Activated CD8-positive, alpha-beta T cell treated with anti-CD3 and anti-CD28 coated beads for 36 hours (primary cell): Measurements from ENCODE around the gene HMX1. TPM values are rescaled to one million over a fixed set of nuclear protein-coding genes. Genes with fewer than 3 reads are reported as not detected.

Experiments
- ATAC-seq: fragments of 200-7000 bp; cut with Tn5 transposase; one replicate; pipeline ENCODE4 v1.10.0; 2021; ENCODE audit warnings: mild to moderate bottlenecking, moderate library complexity
- CTCF ChIA-PET: fragments of 350-600 bp; sonication (Branson Sonifier 250); formaldehyde crosslinking; loops from one replicate; lab custom pipeline; 2021; ENCODE audit warnings: antibody characterized with exemption; lab: Charles Lee
- POLR2A ChIA-PET: fragments of 350-600 bp; sonication (Branson Sonifier 250); formaldehyde crosslinking; loops from one replicate; lab custom pipeline; 2021; ENCODE audit warnings: antibody characterized with exemption; lab: Charles Lee
- DNase-seq: peaks from one replicate; pipeline ENCODE4 v3.0.0-alpha.2; 2020
- H3K27ac Mint-ChIP-seq: one replicate; pipeline ENCODE4 v1.8.0; 2021; ENCODE audit warnings: mild to moderate bottlenecking, mixed read lengths
- H3K27me3 Mint-ChIP-seq: one replicate; pipeline ENCODE4 v1.8.0; 2021; ENCODE audit warnings: mixed read lengths
- H3K36me3 Mint-ChIP-seq: one replicate; pipeline ENCODE4 v1.8.0; 2021; ENCODE audit warnings: low read depth, mixed read lengths
- H3K4me1 Mint-ChIP-seq: one replicate; pipeline ENCODE4 v1.8.0; 2021; ENCODE audit warnings: low read depth, mixed read lengths
- H3K4me3 Mint-ChIP-seq: one replicate; pipeline ENCODE4 v1.8.0; 2021; ENCODE audit warnings: mild to moderate bottlenecking, moderate library complexity, mixed read lengths
- H3K9me3 Mint-ChIP-seq: one replicate; pipeline ENCODE4 v1.8.0; 2021; ENCODE audit warnings: mixed read lengths
- CTCF ChIP-seq: fragments of 200-600 bp; IDR thresholded peaks from one replicate; pipeline ENCODE4 v1.8.0; 2022; ENCODE audit warnings: antibody characterized with exemption, mild to moderate bottlenecking
- intact Hi-C: fragments of 100-400 bp; cut with micrococcal nuclease; formaldehyde crosslinking; loops from one replicate; pipeline ENCODE4 v1.10.0; 2022
- total RNA-seq, 2 experiments: library from RNA; stranded (reverse); gene quantifications; one replicate each; pipeline ENCODE4 v1.2.3, GENCODE V29; 2021

Gene HMX1
- total RNA-seq, 2 experiments from 2014 or later = not detected

DNA sequence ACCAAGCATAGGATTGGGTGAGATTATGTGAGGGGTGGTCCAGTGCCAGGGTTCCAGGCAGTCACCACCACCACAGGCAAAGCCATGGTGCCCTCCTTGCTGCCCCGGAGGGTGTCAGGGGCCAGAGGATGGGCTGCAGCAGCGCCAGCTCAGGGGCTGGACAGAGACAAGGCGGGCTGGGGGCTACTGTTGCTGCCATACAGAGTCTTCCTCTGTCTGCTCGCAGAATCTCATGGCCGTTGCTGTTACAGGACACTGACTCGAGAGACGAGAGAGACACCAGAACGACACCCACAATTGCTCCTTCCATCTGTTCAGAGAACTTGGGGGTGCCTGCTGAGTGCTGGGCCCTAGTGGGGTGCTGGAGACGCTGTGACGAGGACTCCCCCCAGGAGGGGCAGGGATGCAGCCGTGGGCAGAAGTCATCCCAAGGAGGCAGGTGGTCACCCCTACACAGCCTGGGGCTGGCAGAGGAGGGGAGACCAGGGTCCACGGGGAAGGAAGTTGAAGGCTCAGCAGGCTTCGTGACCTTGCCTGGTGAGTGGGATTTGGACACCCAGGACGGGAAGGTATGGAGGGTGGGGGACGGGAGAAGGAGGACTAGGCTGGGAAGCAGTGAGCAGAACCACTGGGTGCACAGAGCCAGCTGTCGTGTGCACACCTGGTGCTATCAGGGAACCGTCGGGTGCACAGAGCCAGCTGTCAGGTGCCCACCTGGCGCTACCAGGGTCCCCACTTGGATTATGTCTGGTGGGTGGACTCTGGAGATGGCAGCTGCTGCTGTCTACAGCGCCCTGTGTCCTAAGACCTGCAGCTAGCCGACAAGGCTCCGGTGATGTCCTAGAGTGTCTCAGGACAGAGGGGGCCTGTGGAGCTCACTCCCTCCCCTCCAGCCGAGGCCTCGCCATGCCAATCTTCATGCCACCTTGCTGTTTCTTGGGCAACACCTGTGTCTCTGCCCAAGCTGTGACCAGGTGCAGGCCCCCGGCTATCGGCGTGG, 43.9 kb upstream of the HMX1 start:
- ChIA-PET CTCF (interaction anchor here (0.9 to 1.5 kb wide), 3 partner anchors 28 to 308 kb away, joined by 3 to 4 read pairs (median 3); no protein-coding TSS in a partner anchor), POLR2A (no interaction called here)
- Mint-ChIP-seq H3K36me3 (no peaks in the 10 kb centered on the region), H3K27me3 (peaks cover 1% of the 10 kb centered on the region), H3K4me1 (no peaks in the 10 kb centered on the region), H3K9me3 (no peaks in the 10 kb centered on the region), H3K27ac (no peak overlapping the region), H3K4me3 (no peak overlapping the region)
- DNase-seq (no peak), ATAC-seq (no peak)
- intact Hi-C loops = loop anchor here (10.0 kb wide), 2 partner anchors 231 to 311 kb away; no protein-coding TSS in a partner anchor
- no peak for TF ChIP-seq CTCF

DNA sequence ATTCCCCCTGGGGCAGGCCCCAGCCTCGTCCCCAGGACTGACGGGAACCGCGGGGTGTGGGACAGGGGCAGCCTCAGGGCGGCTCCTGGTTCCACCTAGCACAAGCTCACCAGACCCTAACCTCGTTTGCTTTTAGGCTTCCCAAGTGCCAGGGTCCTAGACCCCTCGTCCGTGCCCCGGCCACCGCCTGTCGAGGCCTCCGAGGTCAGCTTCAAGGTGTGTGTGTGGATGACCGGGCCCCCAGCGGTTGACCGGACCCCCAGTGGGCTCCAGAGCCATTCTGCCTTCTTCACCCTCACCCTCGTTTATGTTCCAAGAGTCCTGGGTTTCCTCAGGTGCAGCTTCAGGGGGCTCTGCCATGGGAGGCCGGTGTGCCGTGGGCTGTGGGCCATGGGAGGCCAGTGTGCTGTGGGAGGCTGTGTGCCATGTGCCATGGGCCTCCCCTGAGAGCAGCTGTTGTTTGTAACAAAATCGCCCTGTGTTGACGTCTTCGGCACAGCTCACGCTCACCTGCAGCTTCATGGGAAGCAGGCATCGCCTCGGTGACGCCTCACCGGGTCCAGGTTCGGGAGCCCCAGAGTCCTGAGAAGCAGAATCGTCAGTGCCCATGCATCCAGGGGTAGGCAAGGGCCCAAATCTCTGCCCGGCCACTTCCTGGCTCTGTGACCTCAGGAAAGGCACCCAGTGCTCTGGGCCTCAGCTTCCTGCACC, 43.0 kb upstream of the HMX1 start:
- DNase-seq (no peak), ATAC-seq (no peak)
- ChIA-PET POLR2A (no interaction called here), CTCF (no interaction called here)
- no peaks in the 10 kb centered on the region for H3K4me1 Mint-ChIP-seq
- H3K36me3 Mint-ChIP-seq = no peaks in the 10 kb centered on the region
- H3K27me3 Mint-ChIP-seq = peaks cover 1% of the 10 kb centered on the region
- no peak overlapping the region for H3K27ac Mint-ChIP-seq
- intact Hi-C loops = loop anchor here (10.0 kb wide), 2 partner anchors 230 to 310 kb away; no protein-coding TSS in a partner anchor
- TF ChIP-seq CTCF = no peak
- no peaks in the 10 kb centered on the region for H3K9me3 Mint-ChIP-seq
- H3K4me3 Mint-ChIP-seq = no peak overlapping the region

- Mint-ChIP-seq H3K4me1 (no peaks in the 10 kb centered on the region), H3K36me3 (no peaks in the 10 kb centered on the region), H3K27me3 (no peaks in the 10 kb centered on the region), H3K9me3 (no peaks in the 10 kb centered on the region), H3K27ac (no peak overlapping the region), H3K4me3 (no peak overlapping the region)
- ChIA-PET POLR2A (no interaction called here), CTCF (no interaction called here)
- intact Hi-C loops = loop anchor here (10.0 kb wide), 2 partner anchors 229 to 309 kb away; no protein-coding TSS in a partner anchor
- DNase-seq = no peak
- no peak for TF ChIP-seq CTCF
- ATAC-seq = no peak
Measured at GRCh38 chr4:8913858-8914460, 42.3 kb upstream of the HMX1 start.

- ATAC-seq (no peak), DNase-seq (no peak)
- H3K9me3 Mint-ChIP-seq = no peaks in the 10 kb centered on the region
- H3K4me3 Mint-ChIP-seq = no peak overlapping the region
- H3K27ac Mint-ChIP-seq = no peak overlapping the region
- TF ChIP-seq CTCF = no peak
- ChIA-PET POLR2A (no interaction called here), CTCF (no interaction called here)
- H3K36me3 Mint-ChIP-seq = no peaks in the 10 kb centered on the region
- H3K27me3 Mint-ChIP-seq = no peaks in the 10 kb centered on the region
- H3K4me1 Mint-ChIP-seq = no peaks in the 10 kb centered on the region
- intact Hi-C loops = loop anchor here (10.0 kb wide), 2 partner anchors 228 to 308 kb away; no protein-coding TSS in a partner anchor
Measured at GRCh38 chr4:8913121-8913857, 41.6 kb upstream of the HMX1 start.
